ENCODE results near the gene PRR23C.

The PRR23C gene

GRCh38 chr3:139020868-139021234, 23.8 kb downstream of the PRR23C start, which contains the start of gene PRR23B:
TSS of gene PRR23B (minus strand) at chr3:139020926. CDS start at chr3:139020661, 265 bp downstream.
- no peak within 1 kb of the TSS for H3K4me3 ChIP-seq (ENCODE audit: low read depth, low read length)
- DNase-seq (ENCODE audit: low read depth): no peak
- TF ChIP-seq CTCF (IDR thresholded peaks at IDR 0.05; ENCODE audit: low read depth, low read length, missing control alignments): no peak

GRCh38 chr3:139020036-139020867, 24.4 kb downstream of the PRR23C start:
- no peak overlapping the region for H3K4me3 ChIP-seq (ENCODE audit: low read depth, low read length)
- TF ChIP-seq CTCF (IDR thresholded peaks at IDR 0.05; ENCODE audit: low read depth, low read length, missing control alignments): no peak
- no peak for DNase-seq (ENCODE audit: low read depth)

GRCh38 chr3:139016430-139017048, 28.2 kb downstream of the PRR23C start:
- no peak overlapping the region for H3K4me3 ChIP-seq (ENCODE audit: low read depth, low read length)
- no peak for DNase-seq (ENCODE audit: low read depth)
- no peak for TF ChIP-seq CTCF (IDR thresholded peaks at IDR 0.05; ENCODE audit: low read depth, low read length, missing control alignments)

- DNase-seq (ENCODE audit: low read depth): no peak
- no peak for TF ChIP-seq CTCF (IDR thresholded peaks at IDR 0.05; ENCODE audit: low read depth, low read length, missing control alignments)
Observed at GRCh38 chr3:139006051-139006716, 38.5 kb downstream of the PRR23C start, which contains the start of gene PRR23A. TSS of gene PRR23A (minus strand) at chr3:139006268. CDS start at chr3:139006268, 0 bp downstream.

GRCh38 chr3:139005356-139005993, 39.2 kb downstream of the PRR23C start:
- TF ChIP-seq CTCF (IDR thresholded peaks at IDR 0.05; ENCODE audit: low read depth, low read length, missing control alignments): no peak
- H3K4me3 ChIP-seq (ENCODE audit: low read depth, low read length): no peak overlapping the region
- DNase-seq (ENCODE audit: low read depth): no peak

More at GRCh38 chr3:139006051-139006716, 38.5 kb downstream of the PRR23C start, which contains the start of gene PRR23A:
- H3K4me3 ChIP-seq (ENCODE audit: low read depth, low read length): no peak within 1 kb of the TSS

- no peak for TF ChIP-seq CTCF (IDR thresholded peaks at IDR 0.05; ENCODE audit: low read depth, low read length, missing control alignments)
Observed at GRCh38 chr3:138995706-138996105, 49.0 kb downstream of the PRR23C start.

More at GRCh38 chr3:138995706-138996105, 49.0 kb downstream of the PRR23C start:
- no peak for DNase-seq (ENCODE audit: low read depth)
- H3K4me3 ChIP-seq (ENCODE audit: low read depth, low read length): no peak overlapping the region

Measured in GM12864 (cell line).